HepG2 (cell line): Measurements from ENCODE around the gene STMN3. TPM values are rescaled to one million over a fixed set of nuclear protein-coding genes. Genes with fewer than 3 reads are reported as not detected.

Source experiments
- ATAC-seq: fragments of 200-7000 bp; cut with Tn5 transposase; 3 replicates; pipeline ENCODE4 v1.9.1; 2020; ENCODE audit warnings: mild to moderate bottlenecking, moderate library complexity
- BruUV-seq: library from RNA; stranded (reverse); fragments of 400-500 nt; replicated peaks from 2 replicates; lab custom pipeline; 2021; lab: Mats Ljungman, UMichigan
- CTCF ChIA-PET: fragments of 300-600 bp; formaldehyde crosslinking; extraction: SDS; loops from one replicate; lab custom pipeline; 2021; ENCODE audit warnings: low total read pairs, inconsistent platforms, low intra/inter-chr PET ratio; lab: Yijun Ruan, JAX
- POLR2A ChIA-PET: fragments of 350-600 bp; sonication (Branson Sonifier 250); formaldehyde crosslinking; loops from one replicate; lab custom pipeline; 2020; ENCODE audit warnings: antibody characterized with exemption, inconsistent platforms; lab: Yijun Ruan, JAX
- DNase-seq: peaks from one replicate; pipeline ENCODE4 v3.0.0-alpha.2; 2015; ENCODE audit warnings: low spot score
- FAIRE-seq: peaks from 3 replicates; lab custom pipeline; 2011; peaks lifted over from hg19 to GRCh38; lab: Jason Lieb, UNC
- H2AFZ ChIP-seq: one replicate; pipeline ENCODE4 v1.6.1; 2011; ENCODE audit warnings: low read length, inconsistent platforms
- H3K27ac ChIP-seq: fragments of 300-600 bp; 3 replicates; pipeline ENCODE4 v1.8.0; 2011; ENCODE audit warnings: mixed run types, mild to moderate bottlenecking, mixed read lengths, low read length, inconsistent platforms; ENCODE audit not compliant: insufficient read depth; ENCODE audit errors: extremely low read length
- H3K27me3 ChIP-seq, 2 experiments: fragments of 200-600 bp in 1 of 2; 2 replicates in 1 of 2; 3 replicates in 1 of 2; pipeline versions ENCODE4 v1.6.0 to v1.8.0; 2011; ENCODE audit warnings: low read length in 2 of 2, mild to moderate bottlenecking in 2 of 2, moderate library complexity in 2 of 2, inconsistent platforms in 1 of 2; ENCODE audit not compliant: insufficient read depth in 2 of 2, control insufficient read depth in 1 of 2
- H3K36me3 ChIP-seq, 2 experiments: fragments of 200-600 bp in 1 of 2; replicated peaks in 1 of 2; 2 replicates in 1 of 2; 3 replicates in 1 of 2; pipeline versions ENCODE4 v1.5.1 to v1.8.0; 2011; ENCODE audit warnings: low read length in 2 of 2, inconsistent platforms in 1 of 2; ENCODE audit not compliant: insufficient read depth in 2 of 2, control insufficient read depth in 1 of 2
- H3K4me1 ChIP-seq: 2 replicates; pipeline ENCODE4 v1.5.1; 2012; ENCODE audit warnings: low read length, inconsistent platforms; ENCODE audit not compliant: insufficient read depth
- H3K4me2 ChIP-seq: 2 replicates; pipeline ENCODE4 v1.6.0; 2011; ENCODE audit warnings: low read depth, low read length, inconsistent platforms
- H3K4me3 ChIP-seq, 3 experiments: fragments of 200-600 bp in 1 of 3; sonication (generic), shearing (Covaris generic) in 1 of 3; replicated peaks in 1 of 3; 2 replicates each; pipeline ENCODE4 v1.5.1; 2011 to 2016; ENCODE audit warnings: low read length in 3 of 3, inconsistent platforms in 2 of 3, low read depth in 2 of 3, mild to moderate bottlenecking in 2 of 3, control low read depth in 1 of 3, mixed read lengths in 1 of 3; ENCODE audit not compliant: insufficient read depth in 1 of 3
- H3K79me2 ChIP-seq: one replicate; pipeline ENCODE4 v1.6.1; 2011; ENCODE audit warnings: low read length, inconsistent platforms; ENCODE audit not compliant: insufficient read depth
- H3K9ac ChIP-seq: 2 replicates; pipeline ENCODE4 v1.6.0; 2011; ENCODE audit warnings: mild to moderate bottlenecking, low read depth, low read length, inconsistent platforms; ENCODE audit not compliant: insufficient read depth
- H3K9me3 ChIP-seq: 2 replicates; pipeline ENCODE4 v1.5.1; 2012; ENCODE audit warnings: mild to moderate bottlenecking, low read length
- H4K20me1 ChIP-seq: 2 replicates; pipeline ENCODE4 v1.6.0; 2011; ENCODE audit warnings: inconsistent platforms, mild to moderate bottlenecking, low read length, moderate library complexity; ENCODE audit not compliant: insufficient read depth
- GABPB1 ChIP-seq: IDR thresholded peaks from 2 replicates; pipeline ENCODE4 v1.6.1; 2016; ENCODE audit warnings: mild to moderate bottlenecking, missing genetic modification reagents, moderate library complexity, missing compliant biosample characterization
- MTA1 ChIP-seq: sonication (generic); formaldehyde crosslinking; IDR thresholded peaks from 2 replicates; pipeline ENCODE4 v1.4.0; 2020; ENCODE audit warnings: missing genetic modification reagents, mild to moderate bottlenecking, borderline replicate concordance
- NRL ChIP-seq: sonication (generic); formaldehyde crosslinking; IDR thresholded peaks from 2 replicates; pipeline ENCODE4 v1.5.0; 2020; ENCODE audit warnings: missing genetic modification reagents, mild to moderate bottlenecking, moderate library complexity, borderline replicate concordance
- PREB ChIP-seq: sonication (generic); formaldehyde crosslinking; IDR thresholded peaks from 2 replicates; pipeline ENCODE4 v1.4.0; 2020; ENCODE audit warnings: missing genetic modification reagents
- ZBTB14 ChIP-seq: sonication (generic); formaldehyde crosslinking; IDR thresholded peaks from 2 replicates; pipeline ENCODE4 v1.4.0; 2020; ENCODE audit warnings: missing genetic modification reagents
- ZNF280B ChIP-seq: sonication (generic); formaldehyde crosslinking; IDR thresholded peaks from 2 replicates; pipeline ENCODE4 v1.5.0; 2020; ENCODE audit warnings: missing genetic modification reagents, mild to moderate bottlenecking, borderline replicate concordance
- ZNF768 ChIP-seq: sonication (generic); formaldehyde crosslinking; IDR thresholded peaks from 2 replicates; pipeline ENCODE4 v1.4.0; 2020; ENCODE audit warnings: missing genetic modification reagents
- ZNF891 ChIP-seq: sonication (generic); formaldehyde crosslinking; IDR thresholded peaks from 2 replicates; pipeline ENCODE4 v1.5.0; 2020; ENCODE audit warnings: mild to moderate bottlenecking, missing genetic modification reagents
- WGBS: methylation state at CpG from one replicate; pipeline ENCODE4 v1.1.6; 2017; ENCODE audit warnings: low lambda C conversion rate; 5-methylcytosine and 5-hydroxymethylcytosine counted together
- in situ Hi-C: cut with HindIII; loops from 2 replicates; pipeline ENCODE4 v1.10.0; 2017; ENCODE audit warnings: low pct_unique_long_range_greater_than_20kb; ENCODE audit not compliant: extremely low pct_ligation_motif_present
- intact Hi-C: fragments of 100-400 bp; cut with micrococcal nuclease; formaldehyde crosslinking; loops from one replicate; pipeline ENCODE4 v1.10.0; 2022; ENCODE audit not compliant: unreplicated experiment
- polyA plus RNA-seq, 8 experiments: library from polyadenylated mRNA; depleted of rRNA in 3 of 8; stranded (reverse) in 7 of 8; unstranded in 1 of 8; fragments of >200 nt; fragmentation: Illumina TruSeq in 4 of 8; extraction: Trizol in 4 of 8; gene quantifications; 2 replicates each; pipeline versions ENCODE4 v1.2.1 to v1.2.3, GENCODE V29; 2011 to 2016; ENCODE audit warnings: low read depth in 4 of 8, missing spikeins in 1 of 8, mixed read lengths in 1 of 8; ENCODE audit not compliant: insufficient read depth in 1 of 8
- total RNA-seq, 5 experiments: library from RNA; depleted of rRNA; stranded (reverse); fragments of >200 nt; fragmentation: Illumina TruSeq; extraction: Trizol; gene quantifications; 2 replicates each; pipeline ENCODE4 v1.2.3, GENCODE V29; 2016; ENCODE audit warnings: low read depth in 1 of 5

STMN3 gene
- total and polyA plus RNA-seq, 2 of the 13 experiments (the other 11 are each of a cell fraction or from before 2014, with no cell fraction given) = 21.0 to 48.3 TPM

- no peak overlapping the region for H3K27ac ChIP-seq
- no peak for FAIRE-seq
Observed at GRCh38 chr20:63596423-63596822, 56.8 kb downstream of the STMN3 start.

More at GRCh38 chr20:63596423-63596822, 56.8 kb downstream of the STMN3 start:
- 99% methylated on average over 6 of the region's 6 CpGs for WGBS
- ATAC-seq (no peak), DNase-seq (no peak)
- Histone ChIP-seq H3K4me3 (no peak overlapping the region), H2AFZ (no peak overlapping the region), H3K9ac (no peak overlapping the region), H3K9me3 (no peaks in the 10 kb centered on the region), H4K20me1 (no peaks in the 10 kb centered on the region), H3K36me3 (peaks cover 19 to 34% of the 10 kb centered on the region in 2 experiments; a peak in 4 of 5 replicates), H3K4me1 (no peaks in the 10 kb centered on the region), H3K27me3 (no peaks in the 10 kb centered on the region), H3K4me2 (no peak overlapping the region), H3K79me2 (no peaks in the 10 kb centered on the region)
- in situ Hi-C loops (no loop called here), intact Hi-C loops (no loop called here)
- ChIA-PET POLR2A (no interaction called here), CTCF (no interaction called here)
- BruUV-seq = no TSS peak
- TF ChIP-seq ZBTB14 (CRISPR knock-in tag) (no peak), PREB (0 out of 2 replicates have a peak, but pooled peaks have one; percentile 34), MTA1 (CRISPR knock-in tag) (0 out of 2 replicates have a peak, but pooled peaks have one; percentile 27), ZNF891 (CRISPR knock-in tag) (peak; percentile 46; the same call in 1 of the 2 replicates), ZNF280B (CRISPR knock-in tag) (0 out of 2 replicates have a peak, but pooled peaks have one; percentile 72), GABPB1 (CRISPR knock-in tag) (no peak), ZNF768 (CRISPR knock-in tag) (0 out of 2 replicates have a peak, but pooled peaks have one; percentile 19), NRL (0 out of 2 replicates have a peak, but pooled peaks have one; percentile 27)
